Activated CD8-positive, alpha-beta memory T cell treated with anti-CD3 and anti-CD28 coated beads, Interleukin-2, amount 50 U/mL, for 1 hour (primary cell): ENCODE data around the gene FAM53B.

Experiments used
- DNase-seq: peaks from one replicate; pipeline ENCODE4 v3.0.0-alpha.2; 2020; ENCODE audit errors: extremely low read depth

Gene FAM53B

DNA sequence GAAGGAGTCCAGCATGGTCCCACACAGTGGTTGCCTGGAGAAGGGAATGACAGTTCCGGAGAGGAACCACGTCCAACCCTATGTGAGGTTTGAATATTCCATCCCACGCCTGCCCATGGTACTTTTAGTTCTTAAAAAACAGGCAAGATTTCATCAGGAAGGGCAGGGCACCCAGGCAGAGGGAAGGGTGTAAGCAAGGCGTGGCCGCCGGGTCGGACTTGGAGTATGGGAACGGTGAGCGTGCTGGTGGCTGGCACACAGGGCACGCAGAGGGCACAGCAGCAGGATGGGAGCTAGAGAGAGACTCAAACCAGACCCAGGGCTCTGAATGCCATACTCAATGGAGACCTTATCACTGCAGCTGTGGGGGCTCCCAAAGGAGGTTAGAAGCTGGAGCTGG, 34.3 kb downstream of the FAM53B start:
- DNase-seq = no peak

GRCh38 chr10:124708922-124709520, 35.2 kb downstream of the FAM53B start:
- DNase-seq = no peak

- DNase-seq = no peak
Observed at GRCh38 chr10:124708246-124708779, 35.9 kb downstream of the FAM53B start.

DNA sequence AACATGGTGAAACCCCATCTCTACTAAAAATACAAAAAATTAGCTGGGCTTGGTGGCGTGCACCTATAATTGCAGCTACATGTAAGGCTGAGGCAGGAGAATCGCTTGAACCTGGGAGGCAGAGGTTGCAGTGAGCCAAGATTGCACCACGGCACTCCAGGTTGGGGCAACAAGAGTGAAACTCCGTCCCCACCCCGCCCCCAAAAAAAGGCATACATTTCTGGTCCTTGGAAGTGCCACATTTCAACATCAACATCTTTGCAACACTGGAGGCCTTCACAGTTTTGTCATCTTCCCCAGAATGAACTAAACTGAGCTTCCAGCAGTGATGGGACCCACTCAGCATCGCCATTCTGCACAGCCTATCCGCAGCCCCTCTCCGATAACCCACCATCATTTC, 36.6 kb downstream of the FAM53B start:
- DNase-seq = no peak

- no peak for DNase-seq
Observed at GRCh38 chr10:124707144-124707467, 37.1 kb downstream of the FAM53B start.

DNA sequence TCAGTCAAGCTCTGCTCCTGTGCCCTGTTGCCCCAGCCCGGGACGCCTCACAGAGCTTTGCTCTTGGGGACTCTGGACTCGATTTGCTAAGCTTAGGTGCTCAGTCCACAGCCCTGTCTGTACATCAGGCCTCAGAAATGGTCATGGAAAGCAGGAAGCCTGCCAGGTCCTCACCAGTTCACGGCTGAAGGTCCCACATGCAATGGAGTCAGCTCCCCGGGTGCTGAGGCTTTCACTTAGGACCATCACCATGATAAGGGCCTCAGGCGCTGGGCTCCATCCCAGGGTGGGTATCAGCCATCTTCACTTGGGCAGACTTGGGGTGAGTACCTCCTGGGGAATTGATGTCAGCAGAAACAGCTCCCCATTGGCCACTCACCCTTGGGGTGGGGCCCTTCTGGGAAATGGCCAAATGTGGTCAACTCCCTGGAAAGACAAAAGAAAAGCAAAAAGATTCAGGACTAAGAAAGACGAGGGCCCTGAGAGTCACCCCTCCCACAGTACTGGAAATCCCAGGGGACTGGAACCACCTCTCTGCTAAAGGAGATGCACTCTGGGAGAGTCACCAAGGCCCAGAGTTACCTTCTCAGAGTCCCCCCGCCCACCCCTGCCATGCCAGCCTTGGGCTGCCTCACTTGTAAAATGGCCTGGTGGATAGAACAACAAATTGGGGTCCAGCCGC, 37.6 kb downstream of the FAM53B start:
- DNase-seq = no peak

- no peak for DNase-seq
Observed at GRCh38 chr10:124705817-124706461, 38.2 kb downstream of the FAM53B start.

DNA sequence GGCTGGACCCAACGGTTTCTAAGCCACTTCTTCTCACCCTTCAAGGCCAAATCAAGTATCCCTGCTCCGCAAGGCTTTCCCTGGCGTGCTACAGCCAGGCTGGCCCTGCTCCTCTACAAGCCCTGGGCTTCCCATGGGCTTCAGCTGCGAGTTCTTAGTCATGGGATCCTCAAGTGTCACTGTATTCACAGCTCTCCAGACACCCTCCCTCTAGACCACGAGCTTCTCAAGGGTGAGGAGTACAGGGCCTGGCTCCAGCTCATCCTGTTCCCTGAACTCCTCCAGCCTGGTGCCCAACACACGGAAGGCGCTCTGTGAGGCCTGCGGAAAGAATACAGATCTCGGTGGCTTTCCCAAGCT, 38.8 kb downstream of the FAM53B start:
- DNase-seq = no peak

- no peak for DNase-seq
Observed at GRCh38 chr10:124704428-124705380, 39.5 kb downstream of the FAM53B start.

- no peak for DNase-seq
Observed at GRCh38 chr10:124703778-124704427, 40.3 kb downstream of the FAM53B start.

DNA sequence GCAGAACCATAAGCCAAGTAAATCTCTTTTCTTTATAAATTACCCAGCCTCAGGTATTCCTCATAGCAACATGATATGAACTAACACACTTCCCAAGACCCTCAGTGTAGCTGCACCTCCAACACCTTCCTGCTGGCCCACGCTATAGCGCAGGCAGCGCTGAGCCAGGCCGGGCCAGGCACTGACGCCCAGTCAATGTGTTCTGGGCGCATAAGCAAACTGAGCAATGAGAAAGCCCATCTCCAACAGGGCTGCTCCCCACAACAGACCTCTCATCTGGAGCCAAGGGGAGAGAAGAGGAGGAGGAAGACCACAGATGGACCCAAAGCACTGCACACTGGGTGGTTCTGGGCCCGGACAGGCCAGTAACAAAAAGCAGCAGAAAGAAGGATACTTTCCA, 40.8 kb downstream of the FAM53B start:
- no peak for DNase-seq

- DNase-seq = no peak
Observed at GRCh38 chr10:124701881-124702656, 42.1 kb downstream of the FAM53B start.

DNA sequence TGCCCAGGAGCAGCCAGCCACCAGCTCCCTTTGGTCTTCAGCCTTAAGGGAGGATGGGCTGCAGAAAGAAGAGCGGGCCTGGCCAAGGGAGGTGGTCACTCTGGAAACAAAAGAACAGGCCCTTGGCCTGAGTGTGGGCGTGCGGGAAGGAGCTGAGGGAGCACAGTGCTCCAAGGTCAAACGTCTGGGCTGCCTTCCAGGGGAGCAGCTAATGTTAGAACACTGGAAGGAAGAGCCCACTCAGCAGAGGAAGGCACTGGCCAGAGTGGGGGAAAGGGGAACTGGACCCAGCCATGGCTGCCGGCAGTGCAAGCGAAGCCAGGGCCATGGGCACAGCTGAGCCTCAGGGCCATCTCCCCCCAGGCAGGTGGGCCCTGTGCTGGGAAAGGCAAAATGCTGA, 42.7 kb downstream of the FAM53B start:
- DNase-seq = no peak

DNA sequence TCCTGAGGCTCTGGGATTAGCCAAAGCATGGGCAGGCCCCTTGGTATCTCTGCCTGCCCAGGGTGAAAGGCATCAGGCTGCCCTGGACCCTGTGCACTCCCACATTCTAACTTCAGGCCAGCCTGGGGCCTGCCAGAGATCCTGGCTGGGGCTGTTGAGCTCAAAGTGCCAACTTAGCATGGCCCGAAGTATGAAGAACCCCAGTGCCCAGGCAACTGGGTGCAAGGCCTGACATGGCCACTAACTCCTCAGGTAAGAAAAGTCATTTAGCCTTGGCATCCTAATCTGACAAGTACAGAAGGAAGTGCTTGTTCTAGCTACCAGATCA, 43.2 kb downstream of the FAM53B start:
- DNase-seq = no peak

DNA sequence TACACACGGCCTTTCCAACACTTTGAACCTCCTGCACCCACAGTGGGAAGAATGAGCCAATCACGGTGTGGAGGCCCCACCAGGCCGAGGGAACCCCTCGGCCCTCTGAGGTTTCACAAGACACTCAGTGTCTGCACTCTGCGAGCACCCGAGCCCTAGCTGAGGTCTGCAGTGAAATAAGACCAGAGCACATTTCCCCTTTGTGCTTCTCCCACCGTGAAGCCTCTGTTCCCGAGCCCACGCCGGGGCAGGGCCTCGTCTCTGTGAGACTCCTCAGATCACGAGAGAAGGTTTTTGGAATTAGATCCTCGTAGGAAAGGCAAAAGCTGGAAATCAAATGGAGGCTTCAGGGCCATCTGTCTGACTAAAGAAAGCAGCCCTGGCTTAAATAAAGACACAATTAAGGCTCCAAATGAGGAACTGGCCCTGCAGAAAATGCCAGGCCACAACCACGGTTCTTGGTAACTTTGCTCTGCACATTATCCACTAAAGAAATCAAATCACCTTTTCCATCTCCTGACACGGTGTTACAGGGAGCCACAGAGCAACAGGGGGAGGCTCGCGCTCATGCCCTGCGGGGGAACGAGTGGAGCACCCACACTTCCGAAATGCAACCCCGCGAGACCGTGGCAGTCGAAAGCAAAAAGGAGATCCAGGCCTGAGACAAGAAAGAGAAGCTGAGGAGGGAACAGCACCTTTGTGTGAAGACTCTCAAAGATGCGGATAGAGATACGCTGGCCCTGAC, 43.7 kb downstream of the FAM53B start:
- no peak for DNase-seq

- no peak for DNase-seq
Observed at GRCh38 chr10:124699471-124700292, 44.5 kb downstream of the FAM53B start.

DNA sequence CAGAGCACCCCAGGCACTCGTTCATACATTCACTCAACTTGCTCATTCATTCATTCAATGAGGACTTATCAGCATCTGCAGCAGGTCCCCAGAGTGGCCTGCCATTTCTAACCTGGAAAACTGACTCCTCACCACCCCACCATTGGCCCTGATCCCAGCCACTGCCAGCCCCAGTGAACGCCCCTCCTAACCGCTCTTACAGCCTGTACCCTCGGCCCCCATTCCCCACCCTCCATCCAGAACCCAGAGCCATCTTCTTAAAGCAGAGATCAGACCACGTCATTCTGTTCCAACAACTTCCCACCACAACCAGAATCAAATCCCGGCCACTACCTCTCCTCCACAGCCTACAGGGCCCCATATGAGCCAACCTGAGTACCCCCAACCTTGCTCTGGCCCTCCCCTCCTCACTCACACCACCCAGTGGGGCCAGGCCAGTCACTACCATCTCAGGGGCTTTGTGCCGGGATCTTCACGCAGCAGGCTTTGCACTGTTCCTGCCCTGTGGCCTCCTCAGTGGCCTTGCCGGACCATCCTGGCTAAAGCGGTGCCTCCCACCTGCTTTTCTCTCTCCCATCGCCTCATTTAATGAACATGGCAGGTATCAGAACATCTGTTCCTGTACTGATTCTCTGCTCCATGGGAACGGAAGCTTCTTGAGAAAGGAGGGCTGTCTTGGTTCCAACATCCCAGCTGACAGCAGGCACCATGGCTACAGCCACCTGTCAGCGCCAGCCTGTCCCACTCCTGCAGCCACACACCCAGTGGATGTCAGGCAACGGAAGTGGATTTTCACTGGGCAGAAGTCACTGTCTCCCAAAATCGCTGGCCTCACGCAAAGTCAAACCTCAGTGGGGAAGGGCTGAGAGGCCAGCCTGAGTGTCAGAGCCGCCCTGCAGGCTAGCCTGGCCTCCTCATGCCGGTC, 45.4 kb downstream of the FAM53B start:
- DNase-seq = no peak

GRCh38 chr10:124697837-124698544, 46.2 kb downstream of the FAM53B start:
- DNase-seq = no peak
